Epithelial cell of proximal tubule (primary cell): Measurements from ENCODE around the gene PRND. TPM values are rescaled to one million over a fixed set of nuclear protein-coding genes. Genes with fewer than 3 reads are reported as not detected.

Experiments used
- DNase-seq: peaks from one replicate; pipeline ENCODE4 v3.0.0-alpha.2; 2011; ENCODE audit warnings: low read depth
- H3K4me3 ChIP-seq: 2 replicates; pipeline ENCODE4 v1.5.1; 2011; ENCODE audit warnings: low read depth, mild to moderate bottlenecking, low read length
- CTCF ChIP-seq: conservative IDR thresholded peaks from 2 replicates; pipeline ENCODE4 v1.5.1; 2012; ENCODE audit warnings: low read depth, mild to moderate bottlenecking, low read length
- total RNA-seq: library from RNA; depleted of rRNA; stranded (reverse); fragments of >200 nt; gene quantifications from 2 replicates; pipeline ENCODE4 v1.2.3, GENCODE V29; 2015

The PRND gene
- total RNA-seq, 1 donor from 2014 or later, result not detected

GRCh38 chr20:4708036-4708435 lies 13.7 kb upstream of the PRND start:
- DNase-seq, result no peak

GRCh38 chr20:4708856-4709255 lies 12.9 kb upstream of the PRND start:
- no peak for TF ChIP-seq CTCF
- H3K4me3 ChIP-seq, result no peak overlapping the region
- no peak for DNase-seq

More at GRCh38 chr20:4708036-4708435, 13.7 kb upstream of the PRND start:
- no peak overlapping the region for H3K4me3 ChIP-seq
- no peak for TF ChIP-seq CTCF

- no peak for TF ChIP-seq CTCF
- DNase-seq, result no peak
- H3K4me3 ChIP-seq, result no peak overlapping the region
Observed at GRCh38 chr20:4709261-4710105, 12.2 kb upstream of the PRND start.

GRCh38 chr20:4710106-4710475 lies 11.6 kb upstream of the PRND start:
- TF ChIP-seq CTCF, result no peak
- no peak for DNase-seq
- no peak overlapping the region for H3K4me3 ChIP-seq

- no peak for TF ChIP-seq CTCF
- no peak for DNase-seq
- no peak overlapping the region for H3K4me3 ChIP-seq
Observed at GRCh38 chr20:4711511-4711910, 10.2 kb upstream of the PRND start.

GRCh38 chr20:4713401-4713800 lies 8.3 kb upstream of the PRND start:
- no peak for DNase-seq
- no peak overlapping the region for H3K4me3 ChIP-seq
- no peak for TF ChIP-seq CTCF

- TF ChIP-seq CTCF, result no peak
- DNase-seq, result no peak
- H3K4me3 ChIP-seq, result no peak overlapping the region
Observed at GRCh38 chr20:4714818-4715217, 6.9 kb upstream of the PRND start.
